Measurements from ENCODE around the gene HNRNPUL1. TPM values are rescaled to one million over a fixed set of nuclear protein-coding genes. Genes with fewer than 3 reads are reported as not detected.

Gene HNRNPUL1
- total RNA-seq, 4 donors from 2014 or later: 98.1 to 127 (median 113) TPM

- DNase-seq: no peak
- H3K27ac ChIP-seq: peak overlapping the region; percentile 4 to 99 (median 73)
- peaks cover 31 to 70% (median 32%) of the 10 kb centered on the region in 3 donors for H3K36me3 ChIP-seq
- no peaks in the 10 kb centered on the region for H3K9me3 ChIP-seq
- 64 to 77% methylated on average over 7 to 10 of the region's 13 CpGs for WGBS, 2 donors
- no peak for TF ChIP-seq POLR2A (IDR thresholded peaks at IDR 0.05)
- TF ChIP-seq CTCF (IDR thresholded peaks at IDR 0.05): no peak
- H3K4me1 ChIP-seq: peaks cover 27 to 65% (median 36%) of the 10 kb centered on the region in 3 donors
- H3K27me3 ChIP-seq: no peaks in the 10 kb centered on the region
- no peak overlapping the region for H3K4me3 ChIP-seq
- intact Hi-C loops (cut with DNase I): loop anchor here (5.0 kb wide), 1 partner anchor 39 kb away; no protein-coding TSS in a partner anchor
Measured at GRCh38 chr19:41305927-41306793, 42.0 kb downstream of the HNRNPUL1 start.

GRCh38 chr19:41307090-41307875, 43.1 kb downstream of the HNRNPUL1 start:
- H3K4me3 ChIP-seq: no peak overlapping the region
- TF ChIP-seq POLR2A (IDR thresholded peaks at IDR 0.05): no peak
- no peak for TF ChIP-seq CTCF (IDR thresholded peaks at IDR 0.05)
- peaks cover 24 to 62% (median 32%) of the 10 kb centered on the region in 3 donors for H3K36me3 ChIP-seq
- peak overlapping the region; percentile 96 to 99 (median 96) for H3K27ac ChIP-seq
- intact Hi-C loops (cut with DNase I): loop anchor here (5.0 kb wide), 1 partner anchor 40 kb away; no protein-coding TSS in a partner anchor
- no peaks in the 10 kb centered on the region for H3K27me3 ChIP-seq
- DNase-seq: no peak
- WGBS, 2 donors: 36 to 45% methylated on average over 8 of the region's 8 CpGs
- H3K4me1 ChIP-seq: peaks cover 34 to 68% (median 37%) of the 10 kb centered on the region in 3 donors
- H3K9me3 ChIP-seq: no peaks in the 10 kb centered on the region

- Histone ChIP-seq H3K9me3 (no peaks in the 10 kb centered on the region), H3K4me1 (peaks cover 34 to 75% (median 37%) of the 10 kb centered on the region in 3 donors), H3K36me3 (peaks cover 25 to 62% (median 32%) of the 10 kb centered on the region in 3 donors), H3K27me3 (no peaks in the 10 kb centered on the region), H3K4me3 (peak overlapping the region in 2 of 4 donors; percentile 1 to 97), H3K27ac (peak overlapping the region; percentile 96 to 99 (median 96))
- 0 to 20% methylated on average over 1 to 2 of the region's 4 CpGs for WGBS, 2 donors
- no peak for TF ChIP-seq CTCF (IDR thresholded peaks at IDR 0.05)
- TF ChIP-seq POLR2A (IDR thresholded peaks at IDR 0.05): no peak
- intact Hi-C loops (cut with DNase I): loop anchor here (5.0 kb wide), 1 partner anchor 41 kb away; no protein-coding TSS in a partner anchor
- no peak for DNase-seq
Measured at GRCh38 chr19:41307954-41308449, 43.8 kb downstream of the HNRNPUL1 start.

- intact Hi-C loops (cut with DNase I): loop anchor here (5.0 kb wide), 1 partner anchor 41 kb away; no protein-coding TSS in a partner anchor
- Histone ChIP-seq H3K9me3 (no peaks in the 10 kb centered on the region), H3K4me3 (peak overlapping the region in 3 of 4 donors; percentile 80 to 97 (median 80)), H3K4me1 (peaks cover 34 to 78% (median 37%) of the 10 kb centered on the region in 3 donors), H3K36me3 (peaks cover 30 to 62% (median 30%) of the 10 kb centered on the region in 3 donors), H3K27ac (peak overlapping the region; percentile 96 to 99 (median 96)), H3K27me3 (no peaks in the 10 kb centered on the region)
- peak; percentile 47 for DNase-seq
- 16 to 20% methylated on average over 8 of the region's 8 CpGs for WGBS, 2 donors
- TF ChIP-seq CTCF (IDR thresholded peaks at IDR 0.05) (peak; percentile 97 to 99 (median 98)), POLR2A (IDR thresholded peaks at IDR 0.05) (no peak)
Measured at GRCh38 chr19:41308450-41309179, 44.4 kb downstream of the HNRNPUL1 start.
